Lower leg skin (tissue), 3 donors: ENCODE data around the gene PDZRN3.

Experiments
- POLR2A ChIP-seq, 2 donors: fragments of 450-650 bp; IDR thresholded peaks; one replicate each; pipeline ENCODE4 v1.6.1; 2016 to 2017; ENCODE audit warnings: antibody characterized with exemption in 2 of 2, mild to moderate bottlenecking in 1 of 2, moderate library complexity in 1 of 2
- TF ChIP-seq, protein P1 (sequence below), 3 donors: fragments of 450-650 bp; IDR thresholded peaks; one replicate each; pipeline ENCODE4 v1.5.1; 2016; ENCODE audit warnings: antibody characterized with exemption in 3 of 3, mild to moderate bottlenecking in 3 of 3, moderate library complexity in 2 of 3

GRCh38 chr3:73447111-73447510 is 177.6 kb downstream of the PDZRN3 start:
- TF ChIP-seq, protein P1, sequence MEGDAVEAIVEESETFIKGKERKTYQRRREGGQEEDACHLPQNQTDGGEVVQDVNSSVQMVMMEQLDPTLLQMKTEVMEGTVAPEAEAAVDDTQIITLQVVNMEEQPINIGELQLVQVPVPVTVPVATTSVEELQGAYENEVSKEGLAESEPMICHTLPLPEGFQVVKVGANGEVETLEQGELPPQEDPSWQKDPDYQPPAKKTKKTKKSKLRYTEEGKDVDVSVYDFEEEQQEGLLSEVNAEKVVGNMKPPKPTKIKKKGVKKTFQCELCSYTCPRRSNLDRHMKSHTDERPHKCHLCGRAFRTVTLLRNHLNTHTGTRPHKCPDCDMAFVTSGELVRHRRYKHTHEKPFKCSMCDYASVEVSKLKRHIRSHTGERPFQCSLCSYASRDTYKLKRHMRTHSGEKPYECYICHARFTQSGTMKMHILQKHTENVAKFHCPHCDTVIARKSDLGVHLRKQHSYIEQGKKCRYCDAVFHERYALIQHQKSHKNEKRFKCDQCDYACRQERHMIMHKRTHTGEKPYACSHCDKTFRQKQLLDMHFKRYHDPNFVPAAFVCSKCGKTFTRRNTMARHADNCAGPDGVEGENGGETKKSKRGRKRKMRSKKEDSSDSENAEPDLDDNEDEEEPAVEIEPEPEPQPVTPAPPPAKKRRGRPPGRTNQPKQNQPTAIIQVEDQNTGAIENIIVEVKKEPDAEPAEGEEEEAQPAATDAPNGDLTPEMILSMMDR (IDR thresholded peaks at IDR 0.05): no peak
- no peak for TF ChIP-seq POLR2A (IDR thresholded peaks at IDR 0.05)
